ENCODE data around the gene VWF. TPM values are rescaled to one million over a fixed set of nuclear protein-coding genes. Genes with fewer than 3 reads are reported as not detected.
"Not testable (repeated sequence)": the region's sequence is repeated elsewhere in the genome, so short reads cannot be mapped to it uniquely, and the experiment has no call there.

The VWF gene
- total RNA-seq, 1 donor from 2014 or later: 0.10 TPM

- Mint-ChIP-seq H3K9me3 (ENCODE audit: low read depth) (peaks cover 12% of the 10 kb centered on the region), H3K4me3 (ENCODE audit: low read depth) (no peak overlapping the region), H3K4me1 (ENCODE audit: low read depth) (peaks cover 16% of the 10 kb centered on the region), H3K36me3 (ENCODE audit: insufficient read depth) (no peaks in the 10 kb centered on the region), H3K27me3 (peaks cover 4% of the 10 kb centered on the region), H3K27ac (no peak overlapping the region)
- TF ChIP-seq CTCF (IDR thresholded peaks at IDR 0.05; ENCODE audit: unreplicated experiment): no peak
- no peak for DNase-seq (ENCODE audit: low spot score, unreplicated experiment)
These were observed 23.6 kb upstream of the VWF start for GRCh38 chr12:6148061-6148460.

GRCh38 chr12:6146951-6147350, 22.5 kb upstream of the VWF start:
- Mint-ChIP-seq H3K27ac (peak overlapping the region; percentile 35), H3K27me3 (peaks cover 4% of the 10 kb centered on the region), H3K4me1 (ENCODE audit: low read depth) (peaks cover 16% of the 10 kb centered on the region), H3K4me3 (ENCODE audit: low read depth) (no peak overlapping the region), H3K9me3 (ENCODE audit: low read depth) (peaks cover 15% of the 10 kb centered on the region), H3K36me3 (ENCODE audit: insufficient read depth) (no peaks in the 10 kb centered on the region)
- no peak for DNase-seq (ENCODE audit: low spot score, unreplicated experiment)
- no peak for TF ChIP-seq CTCF (IDR thresholded peaks at IDR 0.05; ENCODE audit: unreplicated experiment)

- Mint-ChIP-seq H3K4me1 (ENCODE audit: low read depth) (peaks cover 16% of the 10 kb centered on the region), H3K4me3 (ENCODE audit: low read depth) (no peak overlapping the region), H3K27me3 (peaks cover 4% of the 10 kb centered on the region), H3K9me3 (ENCODE audit: low read depth) (peaks cover 15% of the 10 kb centered on the region), H3K36me3 (ENCODE audit: insufficient read depth) (no peaks in the 10 kb centered on the region), H3K27ac (peak overlapping the region; percentile 35)
- DNase-seq (ENCODE audit: low spot score, unreplicated experiment): no peak
- no peak for TF ChIP-seq CTCF (IDR thresholded peaks at IDR 0.05; ENCODE audit: unreplicated experiment)
These were observed 22.0 kb upstream of the VWF start for GRCh38 chr12:6146509-6146908.

GRCh38 chr12:6145564-6145963, 21.1 kb upstream of the VWF start:
- H3K9me3 Mint-ChIP-seq (ENCODE audit: low read depth): peaks cover 15% of the 10 kb centered on the region

GRCh38 chr12:6143303-6143675, 18.8 kb upstream of the VWF start:
- Mint-ChIP-seq H3K27ac (no peak overlapping the region), H3K36me3 (ENCODE audit: insufficient read depth) (no peaks in the 10 kb centered on the region), H3K27me3 (peaks cover 4% of the 10 kb centered on the region), H3K9me3 (ENCODE audit: low read depth) (peaks cover 11% of the 10 kb centered on the region), H3K4me3 (ENCODE audit: low read depth) (no peak overlapping the region), H3K4me1 (ENCODE audit: low read depth) (peaks cover 16% of the 10 kb centered on the region)
- TF ChIP-seq CTCF (IDR thresholded peaks at IDR 0.05; ENCODE audit: unreplicated experiment): no peak
- no peak for DNase-seq (ENCODE audit: low spot score, unreplicated experiment)

More at GRCh38 chr12:6145564-6145963, 21.1 kb upstream of the VWF start:
- no peak for DNase-seq (ENCODE audit: low spot score, unreplicated experiment)
- TF ChIP-seq CTCF (IDR thresholded peaks at IDR 0.05; ENCODE audit: unreplicated experiment): no peak
- Mint-ChIP-seq H3K36me3 (ENCODE audit: insufficient read depth) (no peaks in the 10 kb centered on the region), H3K4me3 (ENCODE audit: low read depth) (no peak overlapping the region), H3K4me1 (ENCODE audit: low read depth) (peaks cover 16% of the 10 kb centered on the region), H3K27me3 (peaks cover 4% of the 10 kb centered on the region), H3K27ac (peak overlapping the region; percentile 28)

GRCh38 chr12:6142368-6143302, 18.2 kb upstream of the VWF start:
- DNase-seq (ENCODE audit: low spot score, unreplicated experiment); H3K4me3 Mint-ChIP-seq (ENCODE audit: low read depth); H3K36me3 Mint-ChIP-seq (ENCODE audit: insufficient read depth); H3K27ac Mint-ChIP-seq; H3K27me3 Mint-ChIP-seq: not testable (repeated sequence)
- Mint-ChIP-seq H3K9me3 (ENCODE audit: low read depth) (peaks cover 11% of the 10 kb centered on the region), H3K4me1 (ENCODE audit: low read depth) (peaks cover 12% of the 10 kb centered on the region)

GRCh38 chr12:6141731-6142367, 17.4 kb upstream of the VWF start:
- not testable (repeated sequence) for DNase-seq (ENCODE audit: low spot score, unreplicated experiment); H3K27me3 Mint-ChIP-seq; H3K36me3 Mint-ChIP-seq (ENCODE audit: insufficient read depth); H3K4me3 Mint-ChIP-seq (ENCODE audit: low read depth); H3K27ac Mint-ChIP-seq; H3K4me1 Mint-ChIP-seq (ENCODE audit: low read depth)
- peaks cover 16% of the 10 kb centered on the region for H3K9me3 Mint-ChIP-seq (ENCODE audit: low read depth)
